ENCODE data around the gene GALNT18.

GALNT18 gene

GRCh38 chr11:11401960-11402535 lies 219.8 kb downstream of the GALNT18 start:
- DNase-seq = no peak

GRCh38 chr11:11400635-11401232 lies 221.1 kb downstream of the GALNT18 start:
- no peak for DNase-seq

- DNase-seq = no peak
Observed at GRCh38 chr11:11400121-11400520, 221.7 kb downstream of the GALNT18 start.

- DNase-seq = no peak
Observed at GRCh38 chr11:11397781-11398180, 224.0 kb downstream of the GALNT18 start.

- no peak for DNase-seq
Observed at GRCh38 chr11:11397036-11397415, 224.8 kb downstream of the GALNT18 start.

- DNase-seq = peak; percentile 18
Observed at GRCh38 chr11:11396301-11397035, 225.3 kb downstream of the GALNT18 start.

- no peak for DNase-seq
Observed at GRCh38 chr11:11395126-11395525, 226.7 kb downstream of the GALNT18 start.

- DNase-seq = no peak
Observed at GRCh38 chr11:11394241-11394640, 227.6 kb downstream of the GALNT18 start.

GRCh38 chr11:11391796-11392463 lies 229.9 kb downstream of the GALNT18 start:
- no peak for DNase-seq

- no peak for DNase-seq
Observed at GRCh38 chr11:11391169-11391568, 230.6 kb downstream of the GALNT18 start.

- no peak for DNase-seq
Observed at GRCh38 chr11:11390068-11390771, 231.6 kb downstream of the GALNT18 start.

- no peak for DNase-seq
Observed at GRCh38 chr11:11389238-11389637, 232.6 kb downstream of the GALNT18 start.

- no peak for DNase-seq
Observed at GRCh38 chr11:11387622-11388305, 234.0 kb downstream of the GALNT18 start.

GRCh38 chr11:11387207-11387606 lies 234.6 kb downstream of the GALNT18 start:
- no peak for DNase-seq

GRCh38 chr11:11384829-11385228 lies 237.0 kb downstream of the GALNT18 start:
- DNase-seq = no peak

GRCh38 chr11:11383995-11384394 lies 237.8 kb downstream of the GALNT18 start:
- DNase-seq = no peak

GRCh38 chr11:11382858-11383532 lies 238.8 kb downstream of the GALNT18 start:
- DNase-seq = no peak

GRCh38 chr11:11381471-11382105 lies 240.2 kb downstream of the GALNT18 start:
- no peak for DNase-seq

GRCh38 chr11:11380883-11381282 lies 240.9 kb downstream of the GALNT18 start:
- DNase-seq = no peak

GRCh38 chr11:11380340-11380739 lies 241.5 kb downstream of the GALNT18 start:
- DNase-seq = no peak

GRCh38 chr11:11379661-11380060 lies 242.1 kb downstream of the GALNT18 start:
- DNase-seq = no peak

All from GOT3 (cell line).